Activated naive CD4-positive, alpha-beta T cell treated with anti-CD3 and anti-CD28 coated beads, Interleukin-2, amount 50 U/mL, for 24 hours (primary cell): ENCODE measurements around the gene BOK.
"Not testable (repeated sequence)": the region's sequence is repeated elsewhere in the genome, so short reads cannot be mapped to it uniquely, and the experiment has no call there.

ENCODE experiments used
- H3K27ac Mint-ChIP-seq: one replicate; pipeline ENCODE4 v1.8.0; 2021; ENCODE audit warnings: mild to moderate bottlenecking, mixed read lengths
- H3K27me3 Mint-ChIP-seq: one replicate; pipeline ENCODE4 v1.8.0; 2021; ENCODE audit warnings: mixed read lengths
- H3K36me3 Mint-ChIP-seq: one replicate; pipeline ENCODE4 v1.8.0; 2021; ENCODE audit warnings: mixed read lengths
- H3K4me1 Mint-ChIP-seq: one replicate; pipeline ENCODE4 v1.8.0; 2021; ENCODE audit warnings: mixed read lengths
- H3K4me3 Mint-ChIP-seq: one replicate; pipeline ENCODE4 v1.8.0; 2021; ENCODE audit warnings: mild to moderate bottlenecking, mixed read lengths
- H3K9me3 Mint-ChIP-seq: one replicate; pipeline ENCODE4 v1.8.0; 2021; ENCODE audit warnings: mixed read lengths

The BOK gene

GRCh38 chr2:241560883-241561474 is 2.4 kb downstream of the BOK start:
- Mint-ChIP-seq H3K27me3 (peaks cover 21% of the 10 kb centered on the region), H3K9me3 (peaks cover 9% of the 10 kb centered on the region), H3K4me3 (no peak overlapping the region), H3K27ac (no peak overlapping the region), H3K4me1 (peaks cover 5% of the 10 kb centered on the region), H3K36me3 (peaks cover 6% of the 10 kb centered on the region)

- Mint-ChIP-seq H3K36me3 (peaks cover 6% of the 10 kb centered on the region), H3K27me3 (peaks cover 19% of the 10 kb centered on the region), H3K27ac (no peak overlapping the region), H3K9me3 (peaks cover 9% of the 10 kb centered on the region), H3K4me3 (no peak overlapping the region), H3K4me1 (peaks cover 5% of the 10 kb centered on the region)
These were observed 3.3 kb downstream of the BOK start for GRCh38 chr2:241561832-241562231.

GRCh38 chr2:241562269-241562891 is 3.8 kb downstream of the BOK start:
- H3K4me3 Mint-ChIP-seq: no peak overlapping the region
- peaks cover 6% of the 10 kb centered on the region for H3K36me3 Mint-ChIP-seq
- H3K27me3 Mint-ChIP-seq: peaks cover 17% of the 10 kb centered on the region
- no peak overlapping the region for H3K27ac Mint-ChIP-seq
- peaks cover 8% of the 10 kb centered on the region for H3K9me3 Mint-ChIP-seq
- peaks cover 5% of the 10 kb centered on the region for H3K4me1 Mint-ChIP-seq

- Mint-ChIP-seq H3K4me1 (peaks cover 4% of the 10 kb centered on the region), H3K27ac (no peak overlapping the region), H3K36me3 (peaks cover under 1% of the 10 kb centered on the region), H3K4me3 (no peak overlapping the region), H3K27me3 (peaks cover 11% of the 10 kb centered on the region), H3K9me3 (peaks cover 1% of the 10 kb centered on the region)
These were observed 4.5 kb downstream of the BOK start for GRCh38 chr2:241563031-241563507.

GRCh38 chr2:241563571-241563980 is 5.0 kb downstream of the BOK start:
- Mint-ChIP-seq H3K4me1 (no peaks in the 10 kb centered on the region), H3K4me3 (no peak overlapping the region), H3K9me3 (no peaks in the 10 kb centered on the region), H3K27ac (no peak overlapping the region), H3K27me3 (peaks cover 7% of the 10 kb centered on the region), H3K36me3 (no peaks in the 10 kb centered on the region)

GRCh38 chr2:241563981-241564595 is 5.5 kb downstream of the BOK start:
- Mint-ChIP-seq H3K27me3 (peaks cover 7% of the 10 kb centered on the region), H3K27ac (no peak overlapping the region), H3K4me3 (no peak overlapping the region), H3K36me3 (no peaks in the 10 kb centered on the region), H3K4me1 (no peaks in the 10 kb centered on the region), H3K9me3 (no peaks in the 10 kb centered on the region)

- Mint-ChIP-seq H3K27ac (no peak overlapping the region), H3K4me3 (no peak overlapping the region), H3K36me3 (peaks cover 2% of the 10 kb centered on the region), H3K4me1 (no peaks in the 10 kb centered on the region), H3K9me3 (no peaks in the 10 kb centered on the region), H3K27me3 (peaks cover 6% of the 10 kb centered on the region)
These were observed 6.3 kb downstream of the BOK start for GRCh38 chr2:241564596-241565410.

- Mint-ChIP-seq H3K4me3 (no peak overlapping the region), H3K27me3 (peaks cover under 1% of the 10 kb centered on the region), H3K27ac (no peak overlapping the region), H3K9me3 (no peaks in the 10 kb centered on the region), H3K36me3 (peaks cover 2% of the 10 kb centered on the region), H3K4me1 (no peaks in the 10 kb centered on the region)
These were observed 6.9 kb downstream of the BOK start for GRCh38 chr2:241565411-241565810.

- H3K4me1 Mint-ChIP-seq, H3K9me3 Mint-ChIP-seq, H3K4me3 Mint-ChIP-seq, H3K36me3 Mint-ChIP-seq, H3K27ac Mint-ChIP-seq, H3K27me3 Mint-ChIP-seq: not testable (repeated sequence)
These were observed 7.5 kb downstream of the BOK start for GRCh38 chr2:241566021-241566420.

GRCh38 chr2:241566468-241566867 is 7.9 kb downstream of the BOK start:
- Mint-ChIP-seq H3K9me3 (no peaks in the 10 kb centered on the region), H3K27me3 (no peaks in the 10 kb centered on the region), H3K36me3 (peaks cover 2% of the 10 kb centered on the region), H3K27ac (no peak overlapping the region), H3K4me1 (no peaks in the 10 kb centered on the region), H3K4me3 (no peak overlapping the region)

- H3K9me3 Mint-ChIP-seq, H3K4me3 Mint-ChIP-seq, H3K4me1 Mint-ChIP-seq, H3K27me3 Mint-ChIP-seq, H3K36me3 Mint-ChIP-seq, H3K27ac Mint-ChIP-seq: not testable (repeated sequence)
These were observed 8.7 kb downstream of the BOK start for GRCh38 chr2:241567266-241567665.

- no peaks in the 10 kb centered on the region for H3K4me1 Mint-ChIP-seq
- no peak overlapping the region for H3K27ac Mint-ChIP-seq
- H3K4me3 Mint-ChIP-seq: no peak overlapping the region
- no peaks in the 10 kb centered on the region for H3K27me3 Mint-ChIP-seq
- H3K36me3 Mint-ChIP-seq: peaks cover 2% of the 10 kb centered on the region
- H3K9me3 Mint-ChIP-seq: no peaks in the 10 kb centered on the region
These were observed 9.2 kb downstream of the BOK start for GRCh38 chr2:241567776-241568175.

GRCh38 chr2:241568726-241569125 is 10.2 kb downstream of the BOK start:
- H3K27me3 Mint-ChIP-seq: no peaks in the 10 kb centered on the region
- peaks cover 2% of the 10 kb centered on the region for H3K36me3 Mint-ChIP-seq
- no peaks in the 10 kb centered on the region for H3K9me3 Mint-ChIP-seq
- H3K4me1 Mint-ChIP-seq: no peaks in the 10 kb centered on the region
- H3K4me3 Mint-ChIP-seq: no peak overlapping the region
- H3K27ac Mint-ChIP-seq: no peak overlapping the region

- H3K36me3 Mint-ChIP-seq: peaks cover 2% of the 10 kb centered on the region
- H3K4me3 Mint-ChIP-seq: no peak overlapping the region
- no peaks in the 10 kb centered on the region for H3K9me3 Mint-ChIP-seq
- no peaks in the 10 kb centered on the region for H3K27me3 Mint-ChIP-seq
- no peaks in the 10 kb centered on the region for H3K4me1 Mint-ChIP-seq
- no peak overlapping the region for H3K27ac Mint-ChIP-seq
These were observed 11.3 kb downstream of the BOK start for GRCh38 chr2:241569831-241570281.

GRCh38 chr2:241570961-241571581 is 12.5 kb downstream of the BOK start:
- no peaks in the 10 kb centered on the region for H3K4me1 Mint-ChIP-seq
- no peaks in the 10 kb centered on the region for H3K9me3 Mint-ChIP-seq
- H3K36me3 Mint-ChIP-seq: peaks cover 2% of the 10 kb centered on the region
- H3K27me3 Mint-ChIP-seq: no peaks in the 10 kb centered on the region
- no peak overlapping the region for H3K4me3 Mint-ChIP-seq
- H3K27ac Mint-ChIP-seq: no peak overlapping the region
